Uterus (tissue), 4 donors: ENCODE data around the gene RNF41. TPM values are rescaled to one million over a fixed set of nuclear protein-coding genes. Genes with fewer than 3 reads are reported as not detected.

Experiments used
- DNase-seq, 2 donors: peaks; one replicate each; pipeline ENCODE4 v3.0.0-alpha.2; 2019 to 2020
- H3K27ac ChIP-seq, 2 donors: fragments of 200-600 bp; sonication (generic); 1 replicate in 1 of 2; 2 replicates in 1 of 2; pipeline ENCODE4 v1.5.1; 2016 to 2018
- H3K27me3 ChIP-seq, 2 donors: fragments of 200-600 bp; sonication (generic); one replicate each; pipeline ENCODE4 v1.5.1; 2018 to 2019; ENCODE audit warnings: control low read depth in 1 of 2
- H3K36me3 ChIP-seq, 2 donors: fragments of 200-600 bp; sonication (generic); one replicate each; pipeline ENCODE4 v1.5.1; 2019; ENCODE audit warnings: control low read depth in 1 of 2
- H3K4me1 ChIP-seq, 2 donors: fragments of 200-600 bp; sonication (generic); one replicate each; pipeline ENCODE4 v1.5.1; 2018 to 2019; ENCODE audit warnings: control low read depth in 1 of 2
- H3K4me3 ChIP-seq, 2 donors: fragments of 200-600 bp; sonication (generic); 1 replicate in 1 of 2; 2 replicates in 1 of 2; pipeline ENCODE4 v1.5.1; 2018 to 2019; ENCODE audit warnings: mild to moderate bottlenecking in 1 of 2
- H3K9me3 ChIP-seq, 2 donors: fragments of 200-600 bp; sonication (generic); one replicate each; pipeline ENCODE4 v1.5.1; 2019; ENCODE audit warnings: control low read depth in 1 of 2
- POLR2A ChIP-seq, 2 donors: fragments of 450-650 bp; IDR thresholded peaks; one replicate each; pipeline ENCODE4 v1.6.1; 2016; ENCODE audit warnings: antibody characterized with exemption in 2 of 2, mild to moderate bottlenecking in 1 of 2, moderate library complexity in 1 of 2
- intact Hi-C: fragments of 100-400 bp; cut with DNase I; formaldehyde crosslinking; loops from one replicate; pipeline ENCODE4 v1.15.1; 2023; ENCODE audit warnings: low total_unique reads
- total RNA-seq, 4 donors: library from RNA; depleted of rRNA in 3 of 4; stranded (reverse); fragments of >200 nt in 3 of 4; gene quantifications; one replicate each; pipeline versions ENCODE4 v1.1.0 to v1.2.4, GENCODE V29; 2014 to 2023
- TF ChIP-seq, protein P1 (sequence below), 4 experiments: fragments of 200-600 bp in 2 of 4; fragments of 450-650 bp in 2 of 4; sonication (generic) in 2 of 4; IDR thresholded peaks; one replicate each; pipeline ENCODE4 v1.5.1; 2016 to 2019; ENCODE audit warnings: antibody characterized with exemption in 4 of 4, mild to moderate bottlenecking in 2 of 4, moderate library complexity in 1 of 4
- donor health status: DM: yes; HTN: yes; CAD: no.

The RNF41 gene
- total RNA-seq, 4 donors from 2014 or later, result 40.3 to 84.8 (median 58.0) TPM

DNA sequence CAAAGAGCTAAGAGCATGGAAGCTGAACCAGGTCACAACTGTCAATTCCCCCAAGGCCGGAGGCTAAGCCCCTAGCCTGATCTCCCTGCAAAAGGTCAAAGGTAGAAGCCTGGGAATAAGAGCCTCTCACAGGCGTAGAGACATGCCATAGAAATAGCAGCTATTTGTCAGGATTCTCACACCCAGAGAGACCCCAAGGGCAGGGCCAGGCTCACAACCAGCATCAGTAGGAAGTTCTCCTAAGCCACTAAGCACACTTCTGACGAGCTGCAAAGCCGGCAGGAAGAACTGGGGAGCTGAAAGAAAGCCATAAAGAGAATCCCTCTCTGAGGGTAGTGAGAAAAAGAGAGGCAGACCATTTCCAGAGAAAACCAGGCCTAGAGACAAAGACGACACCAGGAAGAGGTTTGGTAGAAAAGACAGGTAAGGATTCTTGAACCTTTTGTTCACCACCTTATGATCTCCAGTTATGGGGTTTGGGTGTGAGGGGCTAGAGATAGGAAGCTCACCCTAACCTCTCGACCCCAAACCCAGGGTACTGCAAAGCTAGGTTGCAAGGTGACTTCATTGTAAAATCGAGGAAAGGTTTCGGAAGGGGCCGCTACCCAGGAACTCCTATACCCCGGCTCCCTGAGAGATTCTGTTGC, 33.5 kb downstream of the RNF41 start:
- Histone ChIP-seq H3K27me3 (no peaks in the 10 kb centered on the region), H3K36me3 (no peaks in the 10 kb centered on the region), H3K4me3 (peak overlapping the region; percentile 69 to 94), H3K9me3 (no peaks in the 10 kb centered on the region), H3K4me1 (no peaks in the 10 kb centered on the region), H3K27ac (peak overlapping the region; percentile 98 to 99)
- intact Hi-C loops, result no loop called here
- TF ChIP-seq, protein P1, sequence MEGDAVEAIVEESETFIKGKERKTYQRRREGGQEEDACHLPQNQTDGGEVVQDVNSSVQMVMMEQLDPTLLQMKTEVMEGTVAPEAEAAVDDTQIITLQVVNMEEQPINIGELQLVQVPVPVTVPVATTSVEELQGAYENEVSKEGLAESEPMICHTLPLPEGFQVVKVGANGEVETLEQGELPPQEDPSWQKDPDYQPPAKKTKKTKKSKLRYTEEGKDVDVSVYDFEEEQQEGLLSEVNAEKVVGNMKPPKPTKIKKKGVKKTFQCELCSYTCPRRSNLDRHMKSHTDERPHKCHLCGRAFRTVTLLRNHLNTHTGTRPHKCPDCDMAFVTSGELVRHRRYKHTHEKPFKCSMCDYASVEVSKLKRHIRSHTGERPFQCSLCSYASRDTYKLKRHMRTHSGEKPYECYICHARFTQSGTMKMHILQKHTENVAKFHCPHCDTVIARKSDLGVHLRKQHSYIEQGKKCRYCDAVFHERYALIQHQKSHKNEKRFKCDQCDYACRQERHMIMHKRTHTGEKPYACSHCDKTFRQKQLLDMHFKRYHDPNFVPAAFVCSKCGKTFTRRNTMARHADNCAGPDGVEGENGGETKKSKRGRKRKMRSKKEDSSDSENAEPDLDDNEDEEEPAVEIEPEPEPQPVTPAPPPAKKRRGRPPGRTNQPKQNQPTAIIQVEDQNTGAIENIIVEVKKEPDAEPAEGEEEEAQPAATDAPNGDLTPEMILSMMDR (IDR thresholded peaks at IDR 0.05), result no peak
- no peak for TF ChIP-seq POLR2A (IDR thresholded peaks at IDR 0.05)
- no peak for DNase-seq

DNA sequence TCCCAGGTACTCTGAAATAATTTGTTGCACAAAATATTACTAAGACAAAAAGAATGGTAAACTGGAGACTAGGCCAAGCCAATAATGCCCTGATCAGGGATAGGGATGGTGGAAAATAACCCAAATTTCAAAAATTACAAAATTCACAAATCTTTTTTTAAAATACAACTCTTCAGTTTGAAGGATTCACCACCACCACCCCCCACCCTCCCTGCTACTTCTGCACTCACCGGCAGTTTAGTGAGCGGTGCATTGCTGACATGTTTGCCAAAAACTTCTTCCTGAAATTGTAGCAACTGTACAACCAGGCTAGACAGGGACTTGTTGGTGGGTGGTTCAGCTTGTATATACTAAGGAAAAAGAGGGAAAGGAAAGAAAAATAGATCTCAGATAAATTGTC, 34.8 kb downstream of the RNF41 start:
- no peaks in the 10 kb centered on the region for H3K27me3 ChIP-seq
- H3K27ac ChIP-seq, result no peak overlapping the region
- TF ChIP-seq POLR2A (IDR thresholded peaks at IDR 0.05), result no peak
- TF ChIP-seq, protein P1 (IDR thresholded peaks at IDR 0.05), result no peak
- intact Hi-C loops, result no loop called here
- no peaks in the 10 kb centered on the region for H3K9me3 ChIP-seq
- no peak for DNase-seq
- H3K4me1 ChIP-seq, result no peaks in the 10 kb centered on the region
- no peaks in the 10 kb centered on the region for H3K36me3 ChIP-seq
- no peak overlapping the region for H3K4me3 ChIP-seq

DNA sequence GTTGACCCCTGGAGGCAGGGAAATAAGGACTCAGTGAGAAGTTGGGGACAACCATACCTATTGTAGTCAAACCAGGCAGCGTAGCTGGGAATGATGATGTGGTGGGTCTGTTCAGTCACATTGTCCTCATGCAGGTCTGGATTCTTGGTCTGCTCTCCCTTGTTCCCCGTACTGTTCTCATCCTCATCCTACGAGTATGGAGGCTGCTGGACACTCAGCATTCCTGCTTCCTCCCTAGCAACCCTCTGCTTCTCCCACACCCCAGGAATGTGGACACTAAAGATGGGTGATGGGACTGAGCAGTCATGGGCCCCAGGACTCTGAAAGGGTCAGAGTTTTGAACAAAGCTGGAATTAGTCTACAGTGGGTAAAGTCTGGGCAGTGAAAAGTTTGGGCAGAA, 43.4 kb downstream of the RNF41 start:
- no peak overlapping the region for H3K4me3 ChIP-seq
- H3K27ac ChIP-seq, result no peak overlapping the region
- H3K9me3 ChIP-seq, result no peaks in the 10 kb centered on the region
- no peaks in the 10 kb centered on the region for H3K4me1 ChIP-seq
- no peaks in the 10 kb centered on the region for H3K27me3 ChIP-seq
- TF ChIP-seq POLR2A (IDR thresholded peaks at IDR 0.05), result no peak
- TF ChIP-seq, protein P1 (IDR thresholded peaks at IDR 0.05), result no peak
- intact Hi-C loops, result no loop called here
- H3K36me3 ChIP-seq, result no peaks in the 10 kb centered on the region
- DNase-seq, result no peak

DNA sequence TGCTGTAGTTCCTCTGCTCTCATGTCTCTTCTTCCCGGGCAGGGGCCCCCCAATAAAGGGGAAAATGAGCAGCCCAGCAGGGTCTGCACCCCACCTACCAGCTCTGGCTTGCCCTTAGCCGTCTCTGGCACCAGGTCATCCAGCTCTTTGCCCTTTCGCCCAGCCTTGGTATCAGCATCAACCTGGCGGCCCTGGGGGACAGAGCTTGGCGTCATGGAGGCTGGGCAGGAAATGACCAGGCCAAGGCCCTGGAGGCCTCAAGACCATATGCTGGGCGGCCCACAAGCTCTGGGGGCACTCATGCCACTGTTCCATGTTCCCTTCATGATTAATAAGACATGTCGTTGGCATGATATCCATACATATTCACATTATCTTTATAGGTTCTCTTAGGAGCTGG, 48.9 kb downstream of the RNF41 start:
- H3K27me3 ChIP-seq, result no peaks in the 10 kb centered on the region
- no peak overlapping the region for H3K4me3 ChIP-seq
- no peak overlapping the region for H3K27ac ChIP-seq
- TF ChIP-seq, protein P1 (IDR thresholded peaks at IDR 0.05), result no peak
- no peak for TF ChIP-seq POLR2A (IDR thresholded peaks at IDR 0.05)
- no peaks in the 10 kb centered on the region for H3K9me3 ChIP-seq
- intact Hi-C loops, result no loop called here
- no peak for DNase-seq
- H3K4me1 ChIP-seq, result no peaks in the 10 kb centered on the region
- no peaks in the 10 kb centered on the region for H3K36me3 ChIP-seq

DNA sequence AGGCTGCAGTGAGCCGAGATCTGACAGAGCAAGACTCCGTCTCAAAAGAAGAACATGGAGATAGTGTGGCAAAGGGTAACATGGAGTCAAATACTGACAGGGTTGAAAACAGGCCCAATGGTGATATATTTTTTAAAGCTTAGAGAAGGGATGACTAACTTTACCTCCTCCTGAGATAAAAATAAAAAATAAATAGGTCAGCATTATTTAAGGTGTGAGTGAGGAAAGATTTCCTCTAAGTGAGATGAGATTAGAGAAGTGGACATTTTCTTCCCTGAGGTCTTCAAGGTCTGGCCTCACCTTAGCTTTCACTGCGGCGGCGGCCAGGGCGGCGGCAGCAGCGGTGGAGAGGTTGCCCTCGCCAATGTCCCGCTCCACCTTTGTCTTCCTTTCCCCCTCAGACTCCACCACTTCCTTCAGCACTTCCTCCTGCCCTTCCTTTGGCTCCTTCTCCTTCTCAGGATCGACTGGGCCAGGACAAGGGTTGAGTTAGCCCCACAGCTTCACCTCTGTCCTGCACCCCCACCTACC, 52.4 kb downstream of the RNF41 start:
- intact Hi-C loops, result no loop called here

More for the DNA sequence above, 52.4 kb downstream of the RNF41 start:
- no peak for DNase-seq
- Histone ChIP-seq H3K27me3 (no peaks in the 10 kb centered on the region), H3K27ac (no peak overlapping the region), H3K36me3 (no peaks in the 10 kb centered on the region), H3K4me3 (no peak overlapping the region), H3K4me1 (no peaks in the 10 kb centered on the region), H3K9me3 (no peaks in the 10 kb centered on the region)
- TF ChIP-seq POLR2A (IDR thresholded peaks at IDR 0.05), result no peak
- TF ChIP-seq, protein P1 (IDR thresholded peaks at IDR 0.05), result no peak
